ENCODE data around the gene SCGB1C2. TPM values are rescaled to one million over a fixed set of nuclear protein-coding genes. Genes with fewer than 3 reads are reported as not detected.
A peak's percentile ranks its signal among the peaks of the same experiment; 100 is the strongest.
"Not testable (repeated sequence)": the region's sequence is repeated elsewhere in the genome, so short reads cannot be mapped to it uniquely, and the experiment has no call there.

Gene SCGB1C2
- total RNA-seq, result not detected in 2 replicates
- not detected in 2 replicates for polyA plus RNA-seq
- polyA plus RNA-seq (2011; cell fraction: cytosol; rRNA removed), result not detected in 2 replicates
- not detected in 2 replicates for polyA plus RNA-seq (2011; cell fraction: nucleus; rRNA removed)
- not detected in 2 replicates for polyA plus RNA-seq (2012)
- not detected in 2 replicates for polyA minus RNA-seq
- not detected for polyA minus RNA-seq (2011; cell fraction: cytosol; rRNA and poly(A)+ RNA removed)
- not detected in 2 replicates for polyA minus RNA-seq (2011; cell fraction: nucleus; rRNA and poly(A)+ RNA removed)
- Bru-seq, nascent RNA, result not detected
- BruChase-seq, experiment 1, labeled RNA remaining after a 6-hour chase, result not detected
- BruChase-seq, experiment 2, labeled RNA remaining after a 2-hour chase, result not detected
- long read RNA-seq, result 0 reads

- H3K4me1 ChIP-seq (ENCODE audit: control insufficient read depth, extremely low read depth, insufficient read depth, low read length); FAIRE-seq; CTCF ChIA-PET; H3K79me2 ChIP-seq (ENCODE audit: control insufficient read depth, insufficient read depth, low read length); intact Hi-C loops (cut with micrococcal nuclease); H3K4me3 ChIP-seq (replicated peaks in 1 of 3; ENCODE audit: insufficient read depth in 1 of 3, low read depth in 1 of 3, low read length in 3 of 3); dilution Hi-C loops (cut with MboI; ENCODE audit: extremely low pct_ligation_motif_present, low sequenced_read_pairs); H3K27me3 ChIP-seq (ENCODE audit: control insufficient read depth in 2 of 2, insufficient read depth in 2 of 2, low read length in 2 of 2); POLR2A ChIA-PET; H4K20me1 ChIP-seq (replicated peaks; ENCODE audit: control insufficient read depth, extremely low read depth, insufficient read depth, low read length); H3K27ac ChIP-seq (ENCODE audit: insufficient read depth, low read depth, low read length); H3K4me2 ChIP-seq (ENCODE audit: insufficient read depth, low read length); DNase-seq (ENCODE audit: low read depth, low spot score); H3K9me3 ChIP-seq (replicated peaks; ENCODE audit: control insufficient read depth, insufficient read depth, low read length); BruUV-seq (replicated peaks); H2AFZ ChIP-seq (ENCODE audit: low read depth, low read length); H3K9me1 ChIP-seq (replicated peaks; ENCODE audit: control insufficient read depth, extremely low read depth, insufficient read depth, low read length); H3K9ac ChIP-seq (replicated peaks; ENCODE audit: extremely low read depth, insufficient read depth, low read length); H3K36me3 ChIP-seq (ENCODE audit: control insufficient read depth in 2 of 2, extremely low read depth in 1 of 2, insufficient read depth in 2 of 2, low read length in 2 of 2): not testable (repeated sequence)
Observed at GRCh38 chr17:137166-137807, at the start of gene SCGB1C2. Gene SCGB1C2 (plus strand): TSS chr17:137569. CDS start chr17:137591, 22 bp downstream.

GRCh38 chr17:113111-113510 lies 24.3 kb upstream of the SCGB1C2 start:
- H3K4me2 ChIP-seq (ENCODE audit: insufficient read depth, low read length); H3K9ac ChIP-seq (replicated peaks; ENCODE audit: extremely low read depth, insufficient read depth, low read length); dilution Hi-C loops (cut with MboI; ENCODE audit: extremely low pct_ligation_motif_present, low sequenced_read_pairs); H4K20me1 ChIP-seq (replicated peaks; ENCODE audit: control insufficient read depth, extremely low read depth, insufficient read depth, low read length); H3K9me1 ChIP-seq (replicated peaks; ENCODE audit: control insufficient read depth, extremely low read depth, insufficient read depth, low read length); H3K36me3 ChIP-seq (ENCODE audit: control insufficient read depth in 2 of 2, extremely low read depth in 1 of 2, insufficient read depth in 2 of 2, low read length in 2 of 2); FAIRE-seq; POLR2A ChIA-PET; H2AFZ ChIP-seq (ENCODE audit: low read depth, low read length); H3K79me2 ChIP-seq (ENCODE audit: control insufficient read depth, insufficient read depth, low read length); H3K9me3 ChIP-seq (replicated peaks; ENCODE audit: control insufficient read depth, insufficient read depth, low read length); CTCF ChIA-PET; H3K27ac ChIP-seq (ENCODE audit: insufficient read depth, low read depth, low read length); BruUV-seq (replicated peaks); H3K4me3 ChIP-seq (replicated peaks in 1 of 3; ENCODE audit: insufficient read depth in 1 of 3, low read depth in 1 of 3, low read length in 3 of 3); H3K4me1 ChIP-seq (ENCODE audit: control insufficient read depth, extremely low read depth, insufficient read depth, low read length); H3K27me3 ChIP-seq (ENCODE audit: control insufficient read depth in 2 of 2, insufficient read depth in 2 of 2, low read length in 2 of 2); intact Hi-C loops (cut with micrococcal nuclease): not testable (repeated sequence)
- DNase-seq (ENCODE audit: low read depth, low spot score), result peak; percentile 4
